GM12892 (cell line): ENCODE results near the gene HSPA4.

Source experiments
- POLR2A ChIP-seq: IDR thresholded peaks from 2 replicates; pipeline ENCODE4 v1.6.1; 2011; ENCODE audit warnings: low read depth, low read length, control low read depth
- POLR2AphosphoS5 ChIP-seq: IDR thresholded peaks from 2 replicates; pipeline ENCODE4 v1.6.1; 2011; ENCODE audit warnings: low read depth, low read length, control low read depth
- TAF1 ChIP-seq: IDR thresholded peaks from 2 replicates; pipeline ENCODE4 v1.6.1; 2011; ENCODE audit warnings: low read depth, mild to moderate bottlenecking, control low read depth, low read length, borderline replicate concordance

GRCh38 chr5:133110709-133111108, 58.9 kb downstream of the HSPA4 start:
- TF ChIP-seq TAF1 (no peak), POLR2A (no peak), POLR2AphosphoS5 (no peak)
